ENCODE measurements around the gene ARHGAP42.

Gene ARHGAP42

DNA sequence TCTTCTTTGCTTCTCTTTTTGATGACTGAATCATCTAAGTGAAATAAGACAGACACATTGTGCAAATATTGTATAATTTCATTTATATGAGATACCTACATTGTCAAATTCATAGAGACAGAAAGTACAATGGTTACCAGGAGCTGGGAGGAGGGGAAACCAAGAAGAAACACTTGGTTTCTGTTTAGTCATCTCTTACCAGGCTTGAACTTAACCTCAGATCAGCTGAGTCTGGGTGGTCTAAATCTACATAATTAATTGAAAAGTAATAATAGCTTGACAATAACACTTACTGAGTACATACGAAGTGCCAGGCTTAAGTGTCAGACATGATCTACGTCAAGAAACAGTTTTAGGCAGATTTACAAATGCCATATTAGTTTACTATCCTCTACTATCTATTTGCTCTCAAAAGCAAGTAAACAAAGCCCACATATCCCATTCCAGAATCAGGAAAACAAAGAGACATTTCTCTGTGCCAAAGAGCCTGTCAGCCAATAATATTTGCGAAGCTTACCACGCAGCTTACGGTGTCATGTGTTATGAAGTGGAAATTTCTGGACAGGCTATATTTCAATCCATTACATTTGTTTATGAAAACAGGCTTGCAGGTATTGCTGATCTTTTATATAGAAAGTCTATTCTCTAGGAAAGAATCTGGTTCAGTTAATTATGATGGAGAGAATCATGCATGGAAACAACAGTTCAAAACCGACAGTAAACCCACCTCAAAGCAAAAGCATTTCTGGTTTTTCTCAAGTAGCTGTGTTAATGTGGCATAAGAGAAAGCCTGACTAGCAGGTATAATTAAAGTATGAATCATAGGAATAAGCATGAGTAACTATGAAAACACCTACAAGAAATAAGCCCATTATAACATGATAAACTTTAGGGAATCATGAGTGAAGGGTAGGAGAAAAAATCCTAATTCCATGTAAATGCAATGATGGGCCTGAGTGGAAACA, 2.7 kb upstream of the ARHGAP42 start:
- H3K4me2 ChIP-seq (ENCODE audit: low read length): no peak overlapping the region
- H3K36me3 ChIP-seq (ENCODE audit: insufficient read depth, low read length): no peaks in the 10 kb centered on the region
- H3K27me3 ChIP-seq (ENCODE audit: insufficient read depth, low read length): no peaks in the 10 kb centered on the region
- TF ChIP-seq EZH2 (IDR thresholded peaks at IDR 0.05; ENCODE audit: borderline replicate concordance, low read length): no peak
- TF ChIP-seq, protein P1, sequence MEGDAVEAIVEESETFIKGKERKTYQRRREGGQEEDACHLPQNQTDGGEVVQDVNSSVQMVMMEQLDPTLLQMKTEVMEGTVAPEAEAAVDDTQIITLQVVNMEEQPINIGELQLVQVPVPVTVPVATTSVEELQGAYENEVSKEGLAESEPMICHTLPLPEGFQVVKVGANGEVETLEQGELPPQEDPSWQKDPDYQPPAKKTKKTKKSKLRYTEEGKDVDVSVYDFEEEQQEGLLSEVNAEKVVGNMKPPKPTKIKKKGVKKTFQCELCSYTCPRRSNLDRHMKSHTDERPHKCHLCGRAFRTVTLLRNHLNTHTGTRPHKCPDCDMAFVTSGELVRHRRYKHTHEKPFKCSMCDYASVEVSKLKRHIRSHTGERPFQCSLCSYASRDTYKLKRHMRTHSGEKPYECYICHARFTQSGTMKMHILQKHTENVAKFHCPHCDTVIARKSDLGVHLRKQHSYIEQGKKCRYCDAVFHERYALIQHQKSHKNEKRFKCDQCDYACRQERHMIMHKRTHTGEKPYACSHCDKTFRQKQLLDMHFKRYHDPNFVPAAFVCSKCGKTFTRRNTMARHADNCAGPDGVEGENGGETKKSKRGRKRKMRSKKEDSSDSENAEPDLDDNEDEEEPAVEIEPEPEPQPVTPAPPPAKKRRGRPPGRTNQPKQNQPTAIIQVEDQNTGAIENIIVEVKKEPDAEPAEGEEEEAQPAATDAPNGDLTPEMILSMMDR (IDR thresholded peaks at IDR 0.05; ENCODE audit: low read length): no peak
- no peak overlapping the region for H2AFZ ChIP-seq (ENCODE audit: low read length)
- H3K79me2 ChIP-seq (ENCODE audit: insufficient read depth, low read length): no peaks in the 10 kb centered on the region
- H3K9me2 ChIP-seq (ENCODE audit: low read depth, low read length): no peaks in the 10 kb centered on the region
- H3K4me1 ChIP-seq (ENCODE audit: insufficient read depth, low read length, severe bottlenecking): peaks cover 20% of the 10 kb centered on the region
- no peaks in the 10 kb centered on the region for H3K9me3 ChIP-seq (ENCODE audit: low read length)
- no peaks in the 10 kb centered on the region for H4K20me1 ChIP-seq (ENCODE audit: insufficient read depth, low read length)
- H3F3A ChIP-seq (ENCODE audit: insufficient read depth, low read length): no peaks in the 10 kb centered on the region
- H3K4me3 ChIP-seq (ENCODE audit: low read depth, low read length, poor library complexity, severe bottlenecking): no peak overlapping the region
- no peak overlapping the region for H3K27ac ChIP-seq (ENCODE audit: low read depth, low read length, poor library complexity, severe bottlenecking)
- H3K9ac ChIP-seq (ENCODE audit: low read length): no peak overlapping the region

DNA sequence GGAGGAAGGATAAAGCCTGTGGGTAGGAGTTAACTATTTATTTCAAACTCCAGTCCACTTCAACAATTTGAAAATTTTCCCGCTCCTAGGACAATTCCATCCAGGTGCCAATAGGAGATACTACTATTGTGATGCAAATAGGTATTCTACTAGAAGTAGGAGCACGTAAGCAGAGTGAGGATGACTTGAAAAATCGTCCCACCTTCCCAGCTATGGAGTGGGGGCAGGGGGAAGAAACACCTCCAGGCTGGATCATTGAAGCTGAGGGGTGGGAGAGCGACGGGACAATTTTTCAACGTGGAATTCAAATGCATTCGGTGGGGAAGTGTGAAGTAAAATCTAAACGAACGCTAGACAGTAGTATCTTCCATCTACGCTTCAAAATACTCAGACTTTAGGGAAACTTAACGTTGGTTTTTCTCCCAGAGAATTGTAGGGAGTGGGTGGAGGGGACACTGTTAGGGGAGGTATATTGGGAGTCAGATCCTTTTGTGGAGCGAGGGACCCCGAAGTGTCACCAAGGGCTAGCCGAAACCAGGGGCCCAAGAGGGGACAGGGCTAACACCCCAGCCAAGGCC, 523 bp upstream of the ARHGAP42 start:
- no peak overlapping the region; the same call in 1 of the 2 replicates for H3K9ac ChIP-seq (ENCODE audit: low read length)
- H3K9me3 ChIP-seq (ENCODE audit: low read length): no peaks in the 10 kb centered on the region
- no peak overlapping the region for H2AFZ ChIP-seq (ENCODE audit: low read length)
- H3K9me2 ChIP-seq (ENCODE audit: low read depth, low read length): no peaks in the 10 kb centered on the region
- peak overlapping the region; percentile 72 for H3K4me3 ChIP-seq (ENCODE audit: low read depth, low read length, poor library complexity, severe bottlenecking)
- no peaks in the 10 kb centered on the region for H3K79me2 ChIP-seq (ENCODE audit: insufficient read depth, low read length)
- TF ChIP-seq, protein P1 (IDR thresholded peaks at IDR 0.05; ENCODE audit: low read length): no peak
- no peak for TF ChIP-seq EZH2 (IDR thresholded peaks at IDR 0.05; ENCODE audit: borderline replicate concordance, low read length)
- H3K27ac ChIP-seq (ENCODE audit: low read depth, low read length, poor library complexity, severe bottlenecking): no peak overlapping the region
- H3K36me3 ChIP-seq (ENCODE audit: insufficient read depth, low read length): no peaks in the 10 kb centered on the region; the same call in 1 of the 2 replicates
- no peaks in the 10 kb centered on the region for H3F3A ChIP-seq (ENCODE audit: insufficient read depth, low read length)
- H4K20me1 ChIP-seq (ENCODE audit: insufficient read depth, low read length): no peaks in the 10 kb centered on the region
- H3K4me1 ChIP-seq (ENCODE audit: insufficient read depth, low read length, severe bottlenecking): peaks cover 15% of the 10 kb centered on the region
- H3K27me3 ChIP-seq (ENCODE audit: insufficient read depth, low read length): no peaks in the 10 kb centered on the region
- peak overlapping the region; percentile 40 for H3K4me2 ChIP-seq (ENCODE audit: low read length)

DNA sequence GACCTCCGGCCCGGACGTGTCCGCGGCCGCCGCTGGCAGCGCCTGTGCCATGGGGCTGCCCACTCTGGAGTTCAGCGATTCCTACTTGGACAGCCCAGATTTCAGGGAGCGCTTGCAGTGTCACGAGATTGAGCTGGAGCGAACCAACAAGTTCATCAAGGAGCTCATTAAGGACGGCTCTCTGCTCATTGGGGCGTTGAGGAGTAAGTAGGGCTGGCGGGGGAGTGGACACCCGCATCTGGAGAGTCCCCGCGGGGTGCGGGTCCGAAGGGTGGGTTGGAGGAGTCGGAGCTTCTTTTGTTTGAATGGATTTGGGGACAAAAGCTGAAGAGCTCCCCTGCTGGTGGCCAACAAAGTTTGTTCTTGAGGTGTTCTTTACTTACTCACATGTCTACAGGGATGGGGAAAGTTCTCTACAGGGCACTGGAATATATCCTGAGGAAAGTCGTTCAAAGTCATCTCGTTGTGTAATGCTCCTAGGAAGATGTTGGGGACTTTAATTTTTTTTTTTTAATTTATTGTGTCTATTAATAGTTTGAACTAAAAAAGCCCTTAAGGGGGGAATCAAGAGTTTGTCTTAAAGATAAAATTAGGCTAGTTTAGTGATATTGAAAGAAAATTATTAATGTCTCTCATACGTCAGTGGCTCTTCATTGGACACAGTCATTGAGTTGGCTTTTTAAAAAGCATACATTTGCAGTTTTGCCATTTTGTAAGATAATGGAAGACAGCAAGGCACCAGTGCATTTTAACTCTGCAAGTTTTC, 725 bp downstream of the ARHGAP42 start:
- H3K9me2 ChIP-seq (ENCODE audit: low read depth, low read length): no peaks in the 10 kb centered on the region
- H3K4me1 ChIP-seq (ENCODE audit: insufficient read depth, low read length, severe bottlenecking): peaks cover 15% of the 10 kb centered on the region
- no peaks in the 10 kb centered on the region; the same call in 1 of the 2 replicates for H3K36me3 ChIP-seq (ENCODE audit: insufficient read depth, low read length)
- peak overlapping the region; percentile 72 for H3K4me3 ChIP-seq (ENCODE audit: low read depth, low read length, poor library complexity, severe bottlenecking)
- H3F3A ChIP-seq (ENCODE audit: insufficient read depth, low read length): no peaks in the 10 kb centered on the region
- no peaks in the 10 kb centered on the region for H3K9me3 ChIP-seq (ENCODE audit: low read length)
- H3K79me2 ChIP-seq (ENCODE audit: insufficient read depth, low read length): no peaks in the 10 kb centered on the region
- H3K4me2 ChIP-seq (ENCODE audit: low read length): peak overlapping the region; percentile 53
- no peak for TF ChIP-seq EZH2 (IDR thresholded peaks at IDR 0.05; ENCODE audit: borderline replicate concordance, low read length)
- TF ChIP-seq, protein P1 (IDR thresholded peaks at IDR 0.05; ENCODE audit: low read length): peak; percentile 50
- H3K27ac ChIP-seq (ENCODE audit: low read depth, low read length, poor library complexity, severe bottlenecking): no peak overlapping the region
- H3K9ac ChIP-seq (ENCODE audit: low read length): peak overlapping the region; percentile 81
- no peaks in the 10 kb centered on the region for H4K20me1 ChIP-seq (ENCODE audit: insufficient read depth, low read length)
- H2AFZ ChIP-seq (ENCODE audit: low read length): no peak overlapping the region
- no peaks in the 10 kb centered on the region for H3K27me3 ChIP-seq (ENCODE audit: insufficient read depth, low read length)

Measured in OCI-LY1 (cell line).